ENCODE measurements around the gene BICRAL.
"Not testable (repeated sequence)": the region's sequence is repeated elsewhere in the genome, so short reads cannot be mapped to it uniquely, and the experiment has no call there.

BICRAL gene

GRCh38 chr6:42846505-42846904 lies 64.7 kb downstream of the BICRAL start:
- DNase-seq: no peak

GRCh38 chr6:42848700-42849099 lies 66.8 kb downstream of the BICRAL start:
- no peak for DNase-seq

- DNase-seq: no peak
These were observed 69.7 kb downstream of the BICRAL start for GRCh38 chr6:42851599-42851998.

- DNase-seq: no peak
These were observed 78.2 kb downstream of the BICRAL start for GRCh38 chr6:42860036-42860435.

- no peak for DNase-seq
These were observed 78.6 kb downstream of the BICRAL start for GRCh38 chr6:42860481-42860880.

GRCh38 chr6:42864602-42865001 lies 82.8 kb downstream of the BICRAL start:
- no peak for DNase-seq

GRCh38 chr6:42870145-42870936 lies 88.5 kb downstream of the BICRAL start:
- DNase-seq: no peak

GRCh38 chr6:42871711-42872110 lies 89.9 kb downstream of the BICRAL start:
- DNase-seq: no peak

GRCh38 chr6:42873313-42873712 lies 91.5 kb downstream of the BICRAL start:
- DNase-seq: peak; percentile 17

- no peak for DNase-seq
These were observed 95.8 kb downstream of the BICRAL start for GRCh38 chr6:42877695-42878094.

- peak; percentile 89 for DNase-seq
These were observed 97.8 kb downstream of the BICRAL start, which contains the start of gene RPL7L1 for GRCh38 chr6:42879372-42880239. Gene RPL7L1 (plus strand): TSS chr6:42879616. CDS start chr6:42879911, 295 bp downstream.

GRCh38 chr6:42880240-42880817 lies 98.5 kb downstream of the BICRAL start:
- not testable (repeated sequence) for DNase-seq

- not testable (repeated sequence) for DNase-seq
These were observed 99.0 kb downstream of the BICRAL start for GRCh38 chr6:42880871-42881270.

- DNase-seq: no peak
These were observed 103.8 kb downstream of the BICRAL start for GRCh38 chr6:42885702-42886101.

- DNase-seq: not testable (repeated sequence)
These were observed 106.3 kb downstream of the BICRAL start for GRCh38 chr6:42888201-42888600.

GRCh38 chr6:42889815-42890214 lies 108.0 kb downstream of the BICRAL start:
- DNase-seq: no peak

GRCh38 chr6:42890311-42891198 lies 108.7 kb downstream of the BICRAL start:
- peak; percentile 98 for DNase-seq

GRCh38 chr6:42891199-42891722 lies 109.4 kb downstream of the BICRAL start:
- DNase-seq: no peak

- DNase-seq: not testable (repeated sequence)
These were observed 112.4 kb downstream of the BICRAL start for GRCh38 chr6:42894041-42894828.

- DNase-seq: no peak
These were observed 114.4 kb downstream of the BICRAL start for GRCh38 chr6:42896178-42896719.

- DNase-seq: peak; percentile 63
These were observed 117.1 kb downstream of the BICRAL start for GRCh38 chr6:42898891-42899361.
